Measurements from ENCODE around the gene NRM.

- TF ChIP-seq CTCF (IDR thresholded peaks at IDR 0.05; ENCODE audit: insufficient read depth, low read length, poor library complexity, severe bottlenecking) (no peak), EZH2phosphoT487 (conservative IDR thresholded peaks at IDR 0.05; ENCODE audit: low read length) (no peak)
Observed at GRCh38 chr6:30654798-30655742, 35.7 kb downstream of the NRM start.

Data from SU-DHL-6 (cell line).